Occipital lobe (tissue), 2 donors: ENCODE data around the gene EEF2KMT. TPM values are rescaled to one million over a fixed set of nuclear protein-coding genes. Genes with fewer than 3 reads are reported as not detected.
"Not testable (repeated sequence)": the region's sequence is repeated elsewhere in the genome, so short reads cannot be mapped to it uniquely, and the experiment has no call there.

Source experiments
- DNase-seq: peaks from one replicate; lab custom pipeline; 2025; lab: John Stamatoyannopoulos, UW
- total RNA-seq: library from RNA; depleted of rRNA; stranded (reverse); fragments of >200 nt; gene quantifications from one replicate; pipeline ENCODE4 v1.2.3, GENCODE V29; 2014

EEF2KMT gene, protein sequence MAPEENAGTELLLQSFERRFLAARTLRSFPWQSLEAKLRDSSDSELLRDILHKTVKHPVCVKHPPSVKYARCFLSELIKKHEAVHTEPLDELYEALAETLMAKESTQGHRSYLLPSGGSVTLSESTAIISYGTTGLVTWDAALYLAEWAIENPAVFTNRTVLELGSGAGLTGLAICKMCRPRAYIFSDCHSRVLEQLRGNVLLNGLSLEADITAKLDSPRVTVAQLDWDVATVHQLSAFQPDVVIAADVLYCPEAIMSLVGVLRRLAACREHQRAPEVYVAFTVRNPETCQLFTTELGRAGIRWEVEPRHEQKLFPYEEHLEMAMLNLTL
- 2.2 TPM for total RNA-seq

DNA sequence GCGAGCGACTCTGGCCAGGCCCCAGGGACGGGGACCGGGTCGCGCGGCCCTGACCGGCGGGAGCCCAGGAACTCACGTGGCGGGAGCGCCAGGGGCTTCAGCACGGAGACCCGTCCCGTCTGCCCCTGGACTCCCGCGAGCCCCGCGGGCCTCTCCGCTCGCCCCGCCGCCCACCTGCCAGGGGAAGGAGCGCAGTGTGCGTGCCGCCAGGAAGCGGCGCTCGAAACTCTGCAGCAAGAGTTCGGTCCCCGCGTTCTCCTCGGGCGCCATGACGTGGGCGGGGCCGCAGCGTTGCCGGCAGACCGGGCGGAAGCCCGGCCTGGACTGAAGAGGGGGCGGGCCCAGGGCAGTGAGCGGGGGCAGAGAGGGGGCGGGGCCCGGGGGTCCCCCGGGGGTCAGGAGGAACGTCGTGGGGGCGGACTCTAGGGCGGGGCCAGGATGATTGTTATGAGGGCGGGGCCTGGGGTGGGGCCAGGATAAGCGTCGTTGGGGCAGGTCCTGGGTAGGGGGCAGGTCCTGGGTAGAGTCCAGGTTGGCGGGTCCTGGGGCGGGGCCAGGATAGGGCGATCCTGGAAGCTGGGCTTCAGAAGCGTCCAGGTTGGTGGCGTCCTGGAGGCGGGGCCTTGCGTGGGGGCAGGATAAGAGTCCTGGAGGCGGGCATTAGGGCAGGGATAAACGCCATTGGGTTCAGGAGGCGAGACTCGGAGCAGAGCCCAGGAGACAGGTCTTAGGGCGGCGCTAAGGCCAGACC lies at the start of gene EEF2KMT:
TSS of gene EEF2KMT (minus strand) at position 326 of the 751 bp plus-strand sequence. CDS start at position 270, 56 bp downstream.
- DNase-seq: peak; percentile 99

DNA sequence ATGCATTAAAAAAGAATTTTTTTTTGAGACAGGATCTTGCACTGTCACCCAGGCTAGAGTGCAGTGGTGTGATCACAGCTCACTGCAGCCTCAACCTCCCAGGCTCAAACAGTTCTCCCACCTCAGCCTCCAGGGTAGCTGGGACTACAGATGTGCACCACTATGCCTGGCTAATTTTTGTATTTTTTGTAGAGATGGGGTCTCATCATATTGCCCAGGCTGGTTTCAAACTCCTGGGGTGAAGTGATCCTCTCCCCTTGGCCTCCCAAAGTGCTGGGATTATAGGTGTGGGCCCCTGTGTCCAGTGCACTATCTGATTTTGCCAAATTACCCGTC lies 47.0 kb upstream of the EEF2KMT start:
- not testable (repeated sequence) for DNase-seq

GRCh38 chr16:5143761-5144620 lies 46.4 kb upstream of the EEF2KMT start:
- DNase-seq: no peak

- DNase-seq: not testable (repeated sequence)
These were observed 42.6 kb upstream of the EEF2KMT start for GRCh38 chr16:5140151-5140550.

- not testable (repeated sequence) for DNase-seq
These were observed 37.3 kb upstream of the EEF2KMT start for GRCh38 chr16:5134739-5135452.

DNA sequence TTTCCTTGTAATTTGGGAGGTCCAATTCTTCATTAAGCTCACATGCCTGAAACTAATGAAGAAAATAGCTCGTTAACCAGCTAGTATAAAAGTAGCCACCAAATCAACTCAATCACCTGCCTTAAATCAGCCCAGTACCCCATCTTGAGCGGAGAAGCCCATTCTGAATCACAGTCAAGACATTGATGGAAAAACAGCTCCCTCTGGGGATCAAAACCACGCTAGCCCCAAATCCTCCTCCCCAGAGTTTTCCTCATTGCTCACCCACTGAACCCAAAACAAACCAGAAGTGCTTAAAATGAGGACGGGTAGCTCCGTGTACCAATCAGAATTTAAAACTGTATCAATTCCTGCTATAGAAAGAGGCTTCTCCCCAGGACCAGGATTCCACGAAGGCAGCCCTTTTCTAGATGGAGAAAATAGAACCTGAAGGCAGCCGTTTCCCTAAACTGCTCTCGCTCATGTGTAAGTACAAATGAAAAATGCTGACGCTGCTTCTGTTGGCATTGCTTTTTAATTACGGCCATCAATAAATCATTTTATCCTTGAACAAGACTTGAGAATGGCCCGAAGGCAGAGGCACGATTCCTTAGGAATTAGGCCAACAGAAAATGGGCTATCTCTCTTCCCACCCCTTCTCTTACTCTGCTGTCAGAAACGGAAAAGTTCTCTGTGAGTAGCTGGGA lies 35.5 kb upstream of the EEF2KMT start:
- not testable (repeated sequence) for DNase-seq

DNA sequence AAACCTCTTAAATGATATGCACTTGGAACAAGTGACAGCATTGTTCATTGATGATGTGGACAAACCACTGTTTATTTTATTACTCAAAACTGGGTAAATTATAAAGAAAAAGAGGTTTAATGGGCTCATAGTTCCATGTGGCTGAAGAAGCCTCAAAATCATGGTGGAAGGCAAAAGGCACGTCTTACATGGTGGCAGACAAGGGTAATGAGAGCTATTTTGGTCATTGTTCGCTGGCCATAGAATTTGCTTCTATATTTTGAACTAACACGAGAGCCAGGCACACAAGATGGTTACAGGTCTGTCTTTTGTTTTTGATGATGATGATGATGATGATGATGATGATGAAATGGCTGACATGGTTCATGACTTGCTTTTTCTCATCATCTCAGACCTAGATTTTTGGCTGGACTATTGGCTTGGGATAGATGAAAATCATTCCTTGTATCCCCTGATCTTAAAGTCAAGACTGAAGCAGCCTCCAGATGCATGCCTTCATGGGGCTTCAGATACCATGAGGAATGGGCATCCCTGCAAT lies 33.9 kb upstream of the EEF2KMT start:
- not testable (repeated sequence) for DNase-seq

DNA sequence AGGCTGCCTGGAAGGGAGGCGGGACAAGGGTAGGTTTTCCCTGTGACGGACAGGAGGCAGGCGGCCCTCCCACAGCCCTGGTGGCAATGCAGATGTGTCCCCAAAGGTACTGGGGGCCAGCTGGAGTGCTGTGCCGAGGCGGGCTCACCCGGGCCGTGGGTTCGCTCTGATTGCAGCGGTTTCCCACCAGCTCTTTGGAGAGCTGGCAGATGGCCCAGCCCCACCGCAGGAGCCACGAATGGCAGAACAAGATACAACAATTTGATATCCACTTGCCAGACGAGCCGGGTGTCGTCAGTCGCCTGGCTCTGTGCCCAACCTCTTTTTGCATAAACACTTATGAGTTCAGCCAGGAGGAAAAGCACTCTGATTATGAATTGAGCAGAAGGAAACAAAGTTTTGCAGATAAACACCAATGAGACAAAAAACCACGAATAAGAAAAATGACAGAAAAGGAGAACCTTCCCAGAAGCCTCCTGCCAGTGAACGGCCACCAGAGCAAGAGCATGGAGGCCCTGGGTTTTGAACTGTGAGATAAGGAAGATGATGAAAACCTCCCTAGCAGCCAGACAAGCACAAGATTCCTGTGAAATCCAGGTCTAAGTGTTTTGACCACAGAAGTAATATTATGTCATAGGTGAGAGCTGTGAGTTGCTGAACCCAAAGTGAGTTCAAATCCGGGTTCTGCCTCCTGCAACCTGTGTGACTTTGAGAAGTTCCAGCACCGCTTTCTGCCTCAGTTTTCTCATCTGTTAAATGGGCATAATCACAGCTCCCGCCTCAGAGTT lies 19.9 kb upstream of the EEF2KMT start:
- not testable (repeated sequence) for DNase-seq

DNA sequence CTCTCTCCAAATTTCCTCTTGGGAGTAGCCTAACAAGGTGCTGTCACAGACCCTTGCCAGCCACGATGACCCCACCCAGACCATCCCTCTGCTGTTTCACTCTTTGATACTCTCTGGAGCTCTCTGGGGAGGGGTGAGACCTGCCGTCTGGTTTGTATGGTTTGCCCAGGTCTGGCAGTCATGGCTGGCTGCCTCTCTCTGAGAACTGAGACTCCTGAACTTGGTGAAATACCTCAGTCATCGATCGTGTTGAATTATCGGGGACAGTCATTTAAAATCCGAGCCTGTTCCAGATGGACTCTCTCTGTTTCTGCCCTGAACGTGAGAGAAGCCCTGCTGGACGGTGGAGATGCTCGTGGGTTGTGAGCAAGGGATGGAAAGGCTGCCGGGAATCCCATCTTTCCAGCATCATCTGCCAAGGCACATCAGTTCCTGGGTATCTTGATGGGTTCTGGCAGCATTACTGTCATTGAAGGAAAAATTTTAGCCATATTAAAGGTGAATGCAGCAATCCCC lies 19.2 kb upstream of the EEF2KMT start:
- not testable (repeated sequence) for DNase-seq

- DNase-seq: not testable (repeated sequence)
These were observed 13.3 kb upstream of the EEF2KMT start for GRCh38 chr16:5110933-5111332.

DNA sequence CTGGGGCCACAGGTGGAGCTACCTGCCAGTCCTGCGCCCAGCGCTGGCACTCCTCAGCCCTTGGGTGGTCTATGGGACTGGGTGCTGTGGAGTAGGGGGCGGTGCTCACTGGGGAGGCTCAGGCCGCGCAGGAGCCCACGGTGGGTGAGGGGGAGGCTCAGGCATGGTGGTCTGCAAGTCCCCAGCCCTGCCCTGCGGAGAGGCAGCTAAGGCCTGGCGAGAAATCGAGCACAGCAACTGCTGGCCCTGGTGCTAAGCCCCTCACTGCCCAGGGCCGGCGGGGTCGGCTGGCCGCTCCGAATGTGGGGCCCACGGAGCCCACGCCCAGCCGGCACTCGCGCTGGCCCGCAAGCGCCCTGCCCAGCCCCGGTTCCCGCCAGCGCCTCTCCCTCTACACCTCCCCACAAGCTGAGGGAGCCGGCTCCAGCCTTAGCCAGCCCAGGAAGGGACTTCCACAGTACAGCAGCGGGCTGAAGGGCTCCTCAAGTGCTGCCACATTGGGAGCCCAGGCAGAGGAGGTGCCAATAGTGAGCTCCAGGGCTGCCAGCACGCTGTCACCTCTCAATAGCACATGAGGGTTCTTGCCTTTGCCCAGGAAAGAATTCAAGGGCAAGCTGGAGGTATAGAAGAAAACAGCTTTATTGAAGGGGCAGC lies 11.0 kb upstream of the EEF2KMT start:
- no peak for DNase-seq

DNA sequence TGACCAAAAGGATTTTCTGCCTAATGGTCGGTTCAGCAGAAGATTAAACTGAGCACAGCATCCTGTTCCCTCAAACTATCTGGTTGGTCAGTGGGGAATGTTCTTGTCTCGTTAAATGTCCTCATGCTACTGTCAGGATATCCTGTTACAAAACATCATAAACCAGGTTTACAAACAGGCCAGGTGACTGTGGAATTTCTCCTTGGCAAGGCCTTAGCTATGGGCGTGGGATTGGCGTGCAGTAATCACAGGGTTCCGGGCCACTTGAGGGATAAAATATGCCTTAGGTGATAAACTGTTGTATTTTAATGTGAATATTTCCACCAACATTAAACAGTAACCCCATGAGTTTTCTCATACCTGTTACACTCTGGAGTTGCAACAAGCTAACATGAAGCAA lies 7.4 kb upstream of the EEF2KMT start:
- DNase-seq: not testable (repeated sequence)

DNA sequence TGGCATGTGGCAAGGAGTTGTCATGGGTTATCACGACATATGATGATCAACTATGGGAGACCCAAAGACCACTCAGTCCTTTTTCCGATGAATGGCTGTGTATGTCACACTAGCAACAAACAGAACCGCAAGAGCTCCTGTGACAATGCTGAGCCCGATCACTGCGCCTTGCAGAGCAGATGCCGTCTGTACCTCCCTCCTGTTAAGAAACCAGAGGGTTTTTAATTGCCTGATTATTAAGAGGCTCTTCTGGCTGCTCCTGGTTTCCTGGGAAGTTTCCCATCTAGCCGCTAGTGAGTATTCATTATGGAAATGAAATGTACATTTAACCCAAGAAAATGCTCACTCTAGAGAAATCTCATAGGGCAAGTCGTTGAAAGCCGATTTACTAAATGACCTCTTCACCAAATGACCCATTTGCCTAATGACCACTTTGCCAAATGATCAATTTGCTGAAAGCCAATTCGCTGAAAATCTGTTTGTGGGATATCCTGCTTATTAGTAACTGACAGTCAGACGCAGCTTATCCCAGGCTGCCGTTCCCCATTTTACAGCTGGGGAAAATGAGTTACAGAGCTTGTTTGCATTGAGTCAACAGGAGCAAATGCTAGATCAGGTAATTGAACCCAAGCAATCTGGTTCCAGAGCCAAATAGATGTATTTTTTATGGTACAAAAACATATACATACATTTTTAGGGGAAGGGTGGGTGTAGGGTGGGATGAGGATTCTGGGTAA lies 5.9 kb upstream of the EEF2KMT start:
- not testable (repeated sequence) for DNase-seq

GRCh38 chr16:5099174-5099573 lies 1.6 kb upstream of the EEF2KMT start:
- not testable (repeated sequence) for DNase-seq

GRCh38 chr16:5098221-5099159 lies 895 bp upstream of the EEF2KMT start:
- not testable (repeated sequence) for DNase-seq

GRCh38 chr16:5097061-5097469 lies 530 bp downstream of the EEF2KMT start:
- DNase-seq: not testable (repeated sequence)
